Kidney capillary endothelial cell (primary cell): ENCODE measurements around the gene MICAL1.

ENCODE experiments used
- DNase-seq: peaks from one replicate; pipeline ENCODE4 v3.0.0-alpha.2; 2018; ENCODE audit warnings: low spot score

The MICAL1 gene

DNA sequence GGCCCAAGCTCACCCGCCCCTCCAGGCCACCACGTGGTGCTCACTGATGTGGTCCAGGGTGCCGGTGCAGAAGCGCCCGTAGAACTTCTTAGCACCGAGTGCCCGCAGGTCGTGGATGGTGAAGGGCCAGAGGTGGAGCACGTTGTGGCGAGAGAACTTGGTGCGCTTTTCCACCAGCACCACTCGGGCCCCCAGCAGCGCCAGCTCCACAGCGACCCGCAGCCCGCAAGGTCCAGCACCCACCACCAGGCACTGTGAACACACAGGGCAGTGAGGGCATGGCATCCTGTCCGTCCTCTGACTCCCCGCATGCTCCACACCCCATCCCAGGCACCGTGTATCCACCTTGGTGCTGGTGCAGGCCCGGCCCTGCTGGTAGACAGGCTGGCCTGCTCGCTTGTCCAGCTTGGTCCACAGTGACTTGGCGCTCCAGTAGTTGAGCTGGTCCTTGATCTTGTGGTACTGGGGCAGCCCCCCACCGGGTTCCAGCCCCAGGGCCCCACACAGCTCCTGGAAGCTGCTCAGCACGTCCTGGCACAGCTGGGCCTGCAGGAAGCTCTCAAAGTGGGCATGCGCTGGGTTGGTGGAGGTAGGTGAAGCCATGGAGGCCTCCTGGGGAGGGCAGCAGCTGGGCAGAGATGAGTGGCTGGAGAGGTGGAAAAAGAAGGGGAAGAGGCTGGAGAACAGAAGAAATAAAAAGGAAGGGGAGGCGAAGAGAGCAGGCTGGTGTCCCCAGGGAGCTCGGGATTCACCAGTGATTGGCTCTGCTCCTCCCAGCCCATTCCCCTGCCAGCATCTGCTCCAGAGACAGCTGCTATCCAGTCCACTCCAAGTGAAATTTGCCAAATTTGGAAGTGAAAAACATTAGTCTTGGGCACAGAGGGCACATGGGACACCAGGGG, 1.7 kb downstream of the MICAL1 start:
- no peak for DNase-seq

- no peak for DNase-seq
Measured at GRCh38 chr6:109453156-109453555, 2.4 kb downstream of the MICAL1 start.

DNA sequence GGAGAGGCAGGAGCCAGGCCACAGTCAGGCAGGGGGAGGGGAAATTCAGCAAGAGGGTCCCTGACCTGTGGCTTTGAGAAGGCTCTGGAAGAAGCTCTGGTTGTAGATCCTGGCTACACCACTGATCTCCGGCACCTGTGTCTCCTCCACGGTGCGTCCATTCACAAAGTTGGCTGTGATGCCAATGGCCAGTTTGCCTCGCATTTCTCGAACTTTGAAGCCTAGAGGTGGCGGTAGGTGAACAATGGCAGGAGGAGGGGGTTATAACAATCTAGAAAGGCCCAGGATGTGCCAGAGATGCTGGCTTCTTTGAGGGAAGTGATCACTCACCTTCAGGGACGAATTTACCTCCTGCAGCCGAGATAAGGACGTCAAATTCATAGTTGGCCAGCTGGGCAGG, 3.4 kb downstream of the MICAL1 start:
- DNase-seq: no peak

- DNase-seq: no peak
Measured at GRCh38 chr6:109451376-109451775, 4.2 kb downstream of the MICAL1 start.

- DNase-seq: no peak
Measured at GRCh38 chr6:109450801-109451200, 4.8 kb downstream of the MICAL1 start.

DNA sequence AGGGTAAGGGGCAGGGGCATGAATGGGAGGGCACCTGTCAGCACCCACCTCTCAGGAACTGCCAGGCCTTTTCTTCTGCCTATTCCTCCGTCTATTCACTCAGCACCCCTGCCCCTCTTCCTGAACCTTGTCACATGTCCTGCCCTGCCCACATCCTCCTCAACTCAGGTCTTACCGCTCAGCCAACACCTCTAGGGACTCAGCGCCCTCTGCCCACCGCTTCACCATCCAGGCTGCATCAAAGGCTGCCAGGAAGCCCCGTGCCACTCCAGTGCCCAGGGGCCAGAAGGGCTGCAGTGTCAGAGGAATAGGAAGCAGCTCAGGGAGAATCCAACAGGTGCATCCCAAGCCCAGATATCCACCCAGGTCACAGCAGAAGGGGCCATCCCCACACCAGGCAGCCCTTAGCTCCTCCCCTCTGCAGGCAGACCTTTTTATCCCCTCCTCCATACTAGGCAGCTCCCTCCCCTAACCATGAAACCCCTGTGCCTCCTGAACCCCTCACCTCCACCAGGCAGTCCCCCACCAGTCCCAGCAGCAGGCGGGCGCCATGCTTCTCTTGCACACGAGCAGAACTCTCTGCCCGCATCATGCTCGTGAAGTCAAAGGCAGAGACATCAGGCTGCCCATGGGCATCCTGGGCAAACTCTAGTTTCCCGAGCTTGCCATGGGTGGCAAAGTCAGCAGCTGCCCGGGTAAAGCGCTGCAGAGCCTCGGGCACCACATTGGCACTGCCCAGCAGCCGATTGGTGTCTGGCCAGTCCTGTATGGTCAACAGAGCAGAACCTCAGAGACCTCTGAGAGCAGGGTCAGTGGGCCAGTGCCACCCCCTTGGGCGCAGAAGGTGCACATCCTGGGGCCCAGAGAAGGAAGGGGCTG, 5.5 kb downstream of the MICAL1 start:
- no peak for DNase-seq

GRCh38 chr6:109449064-109449794, 6.3 kb downstream of the MICAL1 start:
- DNase-seq: no peak

- DNase-seq: no peak
Measured at GRCh38 chr6:109448615-109449014, 7.0 kb downstream of the MICAL1 start.

GRCh38 chr6:109447878-109448555, 7.6 kb downstream of the MICAL1 start:
- DNase-seq: no peak

- DNase-seq: no peak
Measured at GRCh38 chr6:109447087-109447486, 8.5 kb downstream of the MICAL1 start.

DNA sequence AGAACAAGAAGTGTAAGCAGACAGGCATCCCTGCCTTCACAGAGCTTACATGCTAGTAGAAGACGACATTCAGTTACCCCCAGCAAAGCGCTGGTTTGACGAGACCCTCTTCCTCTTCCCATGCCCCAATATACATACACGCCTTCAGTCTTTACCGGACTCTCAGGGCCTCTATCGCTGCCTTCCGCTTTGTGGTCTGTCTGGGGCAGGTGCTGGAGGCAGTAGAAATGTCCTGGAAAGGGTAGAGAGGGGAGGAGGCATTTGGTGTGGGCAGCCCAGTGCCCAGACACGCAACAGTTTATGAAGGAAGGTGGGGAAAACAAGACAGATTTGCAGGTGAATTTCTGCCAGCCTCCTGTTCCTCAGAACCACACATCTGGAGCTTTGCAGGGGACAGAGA, 9.0 kb downstream of the MICAL1 start:
- DNase-seq: no peak

GRCh38 chr6:109446072-109446471, 9.5 kb downstream of the MICAL1 start:
- DNase-seq: no peak

DNA sequence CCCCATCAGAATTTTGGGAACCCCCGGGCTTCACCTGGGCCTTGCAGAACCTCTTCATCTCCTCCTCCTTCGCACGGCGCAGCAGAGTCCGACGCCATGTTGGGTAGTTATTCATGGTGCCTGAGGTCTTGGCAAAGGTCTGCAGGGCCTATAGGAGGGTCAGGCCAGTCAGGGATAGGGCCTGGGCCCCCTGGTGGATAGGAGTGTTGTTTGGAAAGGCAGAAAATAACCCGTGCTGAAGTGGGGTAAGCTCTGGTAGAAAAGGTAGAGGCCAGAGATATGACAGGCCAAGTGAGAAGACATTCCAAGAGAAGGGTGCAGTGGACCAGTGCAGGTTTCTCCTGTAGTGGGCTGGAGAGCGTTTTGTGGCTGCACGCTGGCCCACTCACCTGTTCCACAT, 10.2 kb downstream of the MICAL1 start:
- DNase-seq: no peak

- no peak for DNase-seq
Measured at GRCh38 chr6:109443425-109443950, 12.1 kb downstream of the MICAL1 start.

DNA sequence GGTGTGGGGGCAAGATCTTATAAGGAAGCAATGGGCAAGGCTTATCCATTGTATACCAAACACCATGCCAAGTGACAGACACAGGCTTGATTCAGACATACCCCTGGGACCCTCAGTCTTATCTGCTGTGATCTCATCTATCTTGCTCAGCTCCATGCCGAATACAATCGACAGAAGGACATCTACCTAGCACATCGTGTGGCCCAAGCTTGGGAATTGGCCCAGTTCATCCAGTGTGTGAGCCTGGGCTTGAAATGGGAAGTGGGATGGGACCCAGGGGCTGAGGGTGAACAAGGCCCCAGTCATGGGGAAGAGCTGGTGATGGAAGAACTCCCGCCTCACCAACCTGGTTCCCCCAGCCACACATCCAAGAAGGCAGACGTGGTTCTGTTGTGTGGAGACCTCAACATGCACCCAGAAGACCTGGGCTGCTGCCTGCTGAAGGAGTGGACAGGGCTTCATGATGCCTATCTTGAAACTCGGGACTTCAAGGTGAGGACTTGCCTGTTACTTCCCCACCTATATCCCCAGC, 13.1 kb downstream of the MICAL1 start:
- DNase-seq: no peak

- peak; percentile 24 for DNase-seq
Measured at GRCh38 chr6:109441069-109441816, 14.3 kb downstream of the MICAL1 start.

DNA sequence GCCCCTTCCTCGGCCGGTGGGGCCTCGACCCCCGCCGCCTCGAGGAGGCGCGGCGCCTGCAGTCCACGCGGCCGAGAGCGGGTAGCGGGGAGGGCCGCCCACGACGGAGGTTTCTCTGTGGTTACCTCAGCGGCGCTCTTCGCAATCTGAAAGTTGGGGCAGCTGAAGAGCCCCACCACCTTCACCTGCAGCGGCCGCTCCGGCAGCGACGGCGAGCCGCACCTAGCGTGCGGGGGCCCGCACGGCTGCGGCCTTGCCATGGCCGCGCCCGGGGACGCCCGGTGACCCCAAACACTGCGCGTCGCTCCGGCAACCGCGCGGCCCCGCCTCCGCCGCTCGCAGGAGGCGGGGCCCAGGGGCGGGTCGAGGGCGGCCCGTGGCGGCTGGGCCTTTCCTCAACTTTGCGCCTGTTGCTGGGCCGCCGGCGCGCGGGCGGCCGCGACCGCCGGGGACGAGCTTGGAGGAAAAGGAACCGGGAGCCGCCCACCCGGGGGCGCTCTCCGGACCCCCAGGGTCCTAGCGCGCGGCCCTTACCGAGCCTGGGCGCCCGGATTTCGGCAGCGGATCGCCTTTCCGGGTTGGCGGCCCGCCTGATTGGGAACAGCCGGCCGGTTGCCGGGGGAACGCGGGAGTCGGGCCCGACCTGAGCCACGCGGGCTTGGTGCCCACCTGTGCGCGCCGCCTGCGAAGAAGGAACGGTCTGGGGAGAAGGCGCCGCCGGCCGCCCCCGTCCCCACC, 15.1 kb downstream of the MICAL1 start, which contains the start of the genes PPIL6 and SMPD2:
Gene PPIL6 (minus strand): TSS at position 298 of the 738 bp plus-strand sequence. CDS start 38 bp downstream, at position 260.
Gene SMPD2 (plus strand): TSS at position 394 of the 738 bp plus-strand sequence. CDS start 398 bp downstream, outside the sequence.
- peak; percentile 76 for DNase-seq

- no peak for DNase-seq
Measured at GRCh38 chr6:109436041-109436440, 19.5 kb downstream of the MICAL1 start.

DNA sequence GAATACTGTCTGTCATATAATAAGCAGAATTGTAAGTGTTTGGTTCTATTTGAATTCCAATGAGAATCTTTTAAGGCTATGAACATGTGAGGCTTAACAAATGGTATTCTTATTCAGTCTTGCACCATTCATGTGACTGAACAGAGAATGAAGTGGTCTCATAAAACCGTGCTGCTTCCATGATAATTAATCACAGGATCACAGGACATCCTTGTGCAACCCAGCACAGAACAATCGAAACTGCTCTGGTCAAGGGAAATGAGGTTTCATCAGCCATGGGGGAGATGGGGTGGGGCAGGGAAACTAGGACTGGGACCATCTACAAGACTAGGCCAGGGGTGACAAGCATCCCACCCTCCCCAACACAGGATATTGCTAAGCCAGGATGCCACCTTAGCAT, 21.1 kb downstream of the MICAL1 start:
- DNase-seq: no peak
